Pulmonary artery endothelial cell (primary cell): ENCODE results near the gene ADCK1. TPM values are rescaled to one million over a fixed set of nuclear protein-coding genes. Genes with fewer than 3 reads are reported as not detected.
A peak's percentile ranks its signal among the peaks of the same experiment; 100 is the strongest.
"Not testable (repeated sequence)": the region's sequence is repeated elsewhere in the genome, so short reads cannot be mapped to it uniquely, and the experiment has no call there.

Experiments used
- DNase-seq: peaks from one replicate; pipeline ENCODE4 v3.0.0-alpha.2; 2011; ENCODE audit warnings: low read depth, low spot score
- total RNA-seq: library from RNA; depleted of rRNA; stranded (reverse); fragments of >200 nt; gene quantifications from 2 replicates; pipeline ENCODE4 v1.2.3, GENCODE V29; 2014

ADCK1 gene
- total RNA-seq, 1 donor from 2014 or later: 2.9 TPM

GRCh38 chr14:77864580-77864979 lies 64.7 kb downstream of the ADCK1 start:
- DNase-seq: no peak

GRCh38 chr14:77865455-77865854 lies 65.5 kb downstream of the ADCK1 start:
- no peak for DNase-seq

GRCh38 chr14:77866932-77867331 lies 67.0 kb downstream of the ADCK1 start:
- DNase-seq: no peak

- no peak for DNase-seq
These were observed 67.6 kb downstream of the ADCK1 start for GRCh38 chr14:77867476-77867875.

- DNase-seq: no peak
These were observed 68.8 kb downstream of the ADCK1 start for GRCh38 chr14:77868552-77869285.

GRCh38 chr14:77869340-77869739 lies 69.4 kb downstream of the ADCK1 start:
- no peak for DNase-seq

GRCh38 chr14:77870646-77871045 lies 70.7 kb downstream of the ADCK1 start:
- no peak for DNase-seq

- no peak for DNase-seq
These were observed 72.2 kb downstream of the ADCK1 start for GRCh38 chr14:77872152-77872551.

- DNase-seq: no peak
These were observed 73.1 kb downstream of the ADCK1 start for GRCh38 chr14:77872983-77873382.

- DNase-seq: no peak
These were observed 78.9 kb downstream of the ADCK1 start for GRCh38 chr14:77878783-77879182.

GRCh38 chr14:77880056-77880455 lies 80.1 kb downstream of the ADCK1 start:
- DNase-seq: no peak

- DNase-seq: no peak
These were observed 82.2 kb downstream of the ADCK1 start for GRCh38 chr14:77882098-77882497.

GRCh38 chr14:77882636-77883035 lies 82.7 kb downstream of the ADCK1 start:
- DNase-seq: no peak

- DNase-seq: no peak
These were observed 83.4 kb downstream of the ADCK1 start for GRCh38 chr14:77883131-77883846.

- DNase-seq: no peak
These were observed 83.9 kb downstream of the ADCK1 start for GRCh38 chr14:77883847-77884238.

GRCh38 chr14:77885367-77885766 lies 85.5 kb downstream of the ADCK1 start:
- DNase-seq: no peak

GRCh38 chr14:77886010-77886409 lies 86.1 kb downstream of the ADCK1 start:
- DNase-seq: no peak

- DNase-seq: not testable (repeated sequence)
These were observed 89.0 kb downstream of the ADCK1 start for GRCh38 chr14:77888903-77889302.

- peak; percentile 13 for DNase-seq
These were observed 90.1 kb downstream of the ADCK1 start for GRCh38 chr14:77889971-77890442.

- DNase-seq: no peak
These were observed 91.0 kb downstream of the ADCK1 start for GRCh38 chr14:77890873-77891272.

- no peak for DNase-seq
These were observed 92.5 kb downstream of the ADCK1 start for GRCh38 chr14:77892381-77892871.

- DNase-seq: no peak
These were observed 93.1 kb downstream of the ADCK1 start for GRCh38 chr14:77892890-77893484.
